NCI-H510A treated with DMSO at 0.1 percent for 48 hours (cell line): Measurements from ENCODE around the gene POLR3B.
"Not testable (repeated sequence)": the region's sequence is repeated elsewhere in the genome, so short reads cannot be mapped to it uniquely, and the experiment has no call there.

Source experiments
- DNase-seq: peaks from one replicate; lab custom pipeline; 2025; lab: John Stamatoyannopoulos, UW

The POLR3B gene

DNA sequence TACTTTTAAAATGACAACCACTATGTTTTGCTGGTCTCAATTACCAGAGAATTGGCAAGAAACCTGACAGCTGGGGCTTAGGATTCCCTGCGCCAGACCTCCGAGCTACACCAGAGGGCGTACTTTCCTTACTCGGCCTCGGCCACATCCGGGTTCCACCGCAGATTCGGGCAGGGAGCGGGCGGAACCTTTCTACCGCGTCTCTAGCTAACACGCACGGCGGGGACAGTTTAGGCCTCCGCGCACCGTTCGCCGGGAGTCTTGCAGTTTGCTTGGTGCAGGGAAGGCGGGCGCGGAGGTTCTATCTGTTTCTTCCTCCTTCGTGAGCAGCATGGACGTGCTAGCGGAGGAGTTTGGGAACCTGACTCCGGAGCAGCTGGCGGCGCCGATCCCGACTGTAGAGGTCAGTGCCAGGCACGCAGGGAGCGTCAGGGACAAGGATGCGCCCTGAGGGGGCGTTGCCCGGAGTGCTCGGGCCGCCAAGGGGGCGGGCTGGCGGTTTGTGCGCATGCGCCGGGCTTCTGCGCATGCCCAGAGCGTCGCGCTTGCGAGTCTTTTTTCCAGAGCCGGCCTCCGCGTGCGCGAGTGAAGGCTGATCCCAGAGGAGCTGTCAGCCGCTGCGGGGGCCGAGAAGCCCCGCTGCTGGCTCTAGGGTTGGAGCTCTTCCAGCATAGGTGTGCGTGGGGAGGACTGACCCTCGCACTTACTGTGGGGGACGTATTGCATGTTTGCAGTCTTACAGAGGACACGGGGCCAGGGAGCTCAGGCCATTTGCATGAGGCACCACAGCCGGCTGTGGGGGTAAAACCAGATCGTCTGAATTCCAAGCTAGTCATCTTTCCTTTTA is at the start of gene POLR3B:
POLR3B (plus strand) TSS at position 200 of the 847 bp plus-strand sequence; CDS start at position 332, 132 bp downstream.
- peak; percentile 95 for DNase-seq

DNA sequence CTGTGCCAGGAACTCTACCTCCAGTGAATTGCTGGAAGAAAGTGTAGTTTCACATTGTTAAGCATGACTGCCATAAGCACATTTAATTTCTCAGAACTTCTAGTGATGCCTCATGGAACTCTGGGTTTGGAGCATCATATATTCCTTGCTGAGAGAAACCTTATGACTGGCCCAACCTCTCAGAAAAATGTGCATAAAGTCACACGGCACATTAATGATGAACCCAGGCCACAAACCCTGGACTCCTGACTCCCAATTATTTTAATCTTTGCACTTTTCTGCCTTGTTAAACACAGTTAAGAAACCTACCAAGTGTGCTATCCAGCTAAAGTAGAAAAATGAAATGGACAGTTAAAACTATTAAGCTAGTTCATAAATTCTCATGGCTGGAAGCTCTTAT is 49.4 kb upstream of the POLR3B start:
- no peak for DNase-seq

- no peak for DNase-seq
Measured at GRCh38 chr12:106308611-106309010, 48.9 kb upstream of the POLR3B start.

DNA sequence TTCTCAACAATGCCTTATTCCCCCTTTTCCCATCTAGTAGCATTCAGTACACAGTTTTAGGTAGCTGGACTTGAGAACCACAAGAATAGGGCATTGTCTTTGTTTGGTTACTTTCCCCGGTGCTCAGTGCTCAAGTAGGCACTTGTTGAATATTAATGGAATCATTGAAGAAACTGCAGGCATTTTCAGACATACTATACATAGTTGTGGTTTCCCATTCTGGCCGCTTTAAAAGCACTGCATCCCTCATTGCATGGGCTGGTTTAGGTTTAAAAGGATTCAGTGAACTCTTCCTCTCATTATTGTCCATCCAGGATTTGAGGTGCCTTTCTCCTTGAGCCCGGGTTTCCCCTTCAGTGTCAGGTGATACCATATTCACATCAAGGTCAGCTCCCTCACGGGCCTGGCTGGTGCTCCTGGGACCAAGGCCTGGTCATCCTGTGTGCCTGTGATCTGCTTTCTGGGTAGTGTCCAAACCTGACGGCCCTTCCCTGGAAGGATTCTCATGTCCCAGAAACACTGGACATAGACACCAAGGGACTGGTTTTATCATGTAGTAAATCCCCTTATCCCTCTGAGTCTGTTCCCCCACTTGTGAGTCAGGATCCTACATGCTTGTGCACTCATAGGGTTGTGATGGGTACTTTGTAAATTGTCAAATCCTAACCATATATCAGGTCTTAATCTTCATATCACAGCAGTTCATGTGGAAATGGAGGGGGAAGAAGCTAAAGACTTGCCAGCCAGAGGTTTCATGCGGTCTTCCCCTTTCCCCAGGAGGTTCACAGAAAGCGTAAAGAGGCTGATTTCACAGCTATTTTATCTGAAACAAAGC is 47.7 kb upstream of the POLR3B start:
- DNase-seq = no peak

DNA sequence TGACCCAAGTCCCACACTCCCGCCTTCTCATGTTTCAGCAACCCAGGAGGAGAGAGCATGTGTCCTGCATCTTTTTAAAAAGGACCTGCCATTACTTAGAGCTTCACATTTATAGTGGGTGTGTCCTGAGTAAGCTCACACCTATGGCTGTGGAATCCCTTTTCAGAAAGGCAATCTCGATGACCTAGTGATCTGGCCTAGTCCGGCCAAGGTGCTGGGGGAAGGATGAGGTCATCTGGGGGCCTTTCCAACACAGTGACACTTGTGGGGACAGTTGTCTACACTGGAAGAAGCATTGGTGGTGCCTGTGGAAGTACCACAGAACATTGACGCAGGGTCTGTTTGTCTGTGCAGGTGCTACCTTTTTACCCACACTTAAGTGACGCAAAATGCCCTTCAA is 46.9 kb upstream of the POLR3B start:
- DNase-seq = no peak

- no peak for DNase-seq
Measured at GRCh38 chr12:106311139-106311538, 46.4 kb upstream of the POLR3B start.

DNA sequence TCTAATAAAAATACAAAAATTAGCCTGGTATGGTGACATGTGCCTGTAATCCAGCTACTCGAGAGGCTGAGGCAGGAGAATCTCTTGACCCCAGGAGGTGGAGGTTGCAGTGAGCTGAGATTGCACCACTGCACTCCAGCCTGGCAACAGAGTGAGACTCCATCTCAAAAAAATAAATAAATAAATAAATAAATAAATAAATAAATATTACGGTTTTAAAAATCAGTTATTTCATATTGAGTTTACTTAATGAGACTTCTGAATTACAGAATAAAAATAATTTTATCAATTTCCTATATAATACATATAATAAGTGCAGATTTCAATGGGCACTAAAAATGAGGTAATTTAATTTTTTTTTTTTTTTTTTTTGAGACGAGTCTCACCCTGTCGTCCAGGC is 44.1 kb upstream of the POLR3B start:
- DNase-seq = not testable (repeated sequence)

DNA sequence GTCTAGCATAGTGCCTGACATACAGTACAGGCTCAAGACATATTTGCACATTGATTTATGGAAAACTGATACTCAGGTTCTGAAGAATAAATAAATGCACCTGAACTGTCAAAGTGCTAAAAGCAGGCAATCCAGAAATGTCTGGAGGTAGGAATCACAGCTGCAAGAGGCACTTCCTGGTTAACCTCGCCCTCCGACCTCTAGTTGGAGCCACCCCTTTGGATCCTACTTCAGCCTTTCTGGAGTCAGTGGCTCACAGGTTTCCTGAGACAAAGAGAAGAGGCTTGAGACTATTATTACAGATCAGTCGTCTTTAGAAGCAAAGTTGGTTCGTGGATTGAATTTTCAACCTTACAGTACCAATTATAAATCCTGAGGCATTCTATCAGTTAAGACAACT is 42.0 kb upstream of the POLR3B start:
- DNase-seq = no peak

- no peak for DNase-seq
Measured at GRCh38 chr12:106317406-106318082, 40.0 kb upstream of the POLR3B start.

GRCh38 chr12:106321139-106321850 is 36.3 kb upstream of the POLR3B start:
- DNase-seq = no peak

- DNase-seq = no peak
Measured at GRCh38 chr12:106323537-106323936, 34.0 kb upstream of the POLR3B start.

- DNase-seq = no peak
Measured at GRCh38 chr12:106327309-106327869, 30.2 kb upstream of the POLR3B start.

- no peak for DNase-seq
Measured at GRCh38 chr12:106328735-106329134, 28.8 kb upstream of the POLR3B start.

DNA sequence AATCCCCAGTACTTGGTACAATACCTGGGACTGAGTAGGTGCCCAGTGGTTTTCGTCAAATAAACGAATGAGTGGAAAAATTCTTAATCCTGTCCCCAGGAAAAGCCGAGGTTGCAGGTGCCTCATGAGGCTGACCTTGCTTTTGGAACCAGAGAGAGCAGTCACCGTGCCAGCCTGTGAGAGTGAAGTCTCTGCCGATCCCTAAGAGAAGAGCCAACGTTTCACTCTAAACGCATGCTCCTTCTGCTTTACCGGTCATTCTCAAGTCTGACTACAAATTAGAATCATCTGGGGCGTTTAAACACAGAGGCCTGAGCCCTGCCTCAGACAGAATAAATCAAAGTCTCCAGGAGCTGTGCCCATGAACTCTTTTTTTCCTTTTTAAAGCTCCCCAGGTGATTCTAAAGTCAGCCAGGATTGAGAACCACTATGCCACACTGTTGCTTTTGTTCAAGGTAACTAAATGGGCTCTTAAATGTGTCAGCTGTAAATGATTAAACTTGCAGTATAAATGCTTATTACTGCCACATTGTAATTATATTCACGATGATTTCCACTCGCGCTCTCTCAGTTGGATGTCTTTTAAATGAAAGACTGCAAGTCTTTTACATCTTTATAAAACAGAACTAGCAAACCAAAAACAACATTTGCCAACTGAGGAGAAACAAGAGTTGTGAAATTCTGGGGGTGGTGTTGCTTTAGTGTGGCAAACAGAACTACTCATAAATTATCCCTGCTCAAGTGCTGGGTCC is 28.1 kb upstream of the POLR3B start:
- DNase-seq = no peak

DNA sequence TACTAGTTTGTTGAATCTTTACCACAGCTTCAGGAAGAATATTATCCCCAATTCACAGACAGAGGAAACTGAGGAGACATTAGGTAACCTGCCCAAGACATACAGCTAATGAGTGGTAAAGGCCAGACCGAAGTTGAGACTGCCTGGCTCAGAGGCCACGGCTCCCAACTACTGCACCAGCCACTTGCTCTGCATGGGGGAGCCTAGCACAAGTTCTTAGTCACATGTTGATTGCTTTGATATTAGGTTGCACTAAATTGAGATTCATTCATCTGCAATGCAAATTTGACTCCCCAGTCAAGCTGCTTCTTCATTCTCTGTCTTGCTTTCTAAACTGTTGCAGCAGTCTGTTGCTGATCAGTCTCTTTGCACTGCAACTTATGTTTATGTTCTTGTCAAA is 25.9 kb upstream of the POLR3B start:
- no peak for DNase-seq

DNA sequence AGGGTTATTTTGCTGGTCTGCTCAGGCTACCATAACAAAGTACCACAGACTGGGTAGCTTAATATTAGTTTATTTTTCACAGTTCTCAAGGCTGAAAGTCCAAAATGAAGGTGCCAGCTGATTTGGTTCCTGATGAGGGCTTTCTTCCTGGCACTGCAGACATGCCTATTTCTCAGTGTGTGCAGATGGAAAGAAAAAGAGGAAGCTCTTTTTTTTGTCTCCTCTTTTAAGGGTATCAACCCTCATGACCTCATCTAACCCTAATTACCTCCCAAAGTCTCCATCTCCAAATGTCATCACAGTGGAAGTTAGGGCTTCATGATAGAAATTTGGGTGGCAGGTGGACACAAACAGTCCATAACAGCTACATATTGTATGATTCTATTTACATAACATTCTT is 25.0 kb upstream of the POLR3B start:
- no peak for DNase-seq

DNA sequence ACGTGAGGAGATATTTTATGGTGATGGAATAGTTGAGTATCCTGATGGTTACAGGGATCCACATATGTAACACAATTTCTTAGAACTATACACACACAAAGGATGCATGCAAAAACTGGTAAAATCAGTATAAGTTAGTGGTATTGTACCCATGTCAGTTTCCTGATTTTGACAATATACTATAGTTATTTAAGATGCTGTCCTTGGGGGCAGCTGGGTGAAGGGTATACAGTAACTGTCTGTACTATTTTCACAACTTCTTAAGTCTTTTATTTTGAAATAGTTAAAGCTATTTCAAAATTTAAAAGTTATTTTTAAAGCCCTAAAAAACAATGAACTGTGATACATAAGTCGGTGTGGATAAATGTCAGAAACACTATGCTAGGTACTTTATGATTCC is 24.5 kb upstream of the POLR3B start:
- DNase-seq = no peak

DNA sequence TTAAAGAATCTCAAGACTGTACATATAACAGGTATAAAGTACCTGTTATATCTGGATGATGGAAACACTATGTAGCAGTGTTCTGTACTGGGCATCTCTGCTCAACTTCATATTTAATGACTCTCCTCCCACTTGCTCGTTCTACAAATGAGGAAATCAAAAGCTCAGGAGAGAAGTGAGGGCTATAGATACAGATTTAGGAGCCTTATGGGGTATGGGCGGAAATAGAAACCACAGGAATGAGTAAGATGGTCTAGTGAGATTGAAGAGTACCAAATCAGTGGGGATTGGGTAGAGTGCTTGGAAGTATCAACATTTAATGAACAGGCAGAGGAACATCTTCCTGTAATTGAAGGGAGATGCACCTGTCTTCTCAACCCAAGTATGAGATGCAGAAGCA is 23.8 kb upstream of the POLR3B start:
- no peak for DNase-seq

- DNase-seq = no peak
Measured at GRCh38 chr12:106341086-106341877, 16.3 kb upstream of the POLR3B start.
